NCI-H2171 treated with DMSO at 0.1 percent for 48 hours (cell line): ENCODE data around the gene SMYD4.
"Not testable (repeated sequence)": the region's sequence is repeated elsewhere in the genome, so short reads cannot be mapped to it uniquely, and the experiment has no call there.

ENCODE experiments used
- DNase-seq: peaks from one replicate; lab custom pipeline; 2025; lab: John Stamatoyannopoulos, UW

Gene SMYD4

DNA sequence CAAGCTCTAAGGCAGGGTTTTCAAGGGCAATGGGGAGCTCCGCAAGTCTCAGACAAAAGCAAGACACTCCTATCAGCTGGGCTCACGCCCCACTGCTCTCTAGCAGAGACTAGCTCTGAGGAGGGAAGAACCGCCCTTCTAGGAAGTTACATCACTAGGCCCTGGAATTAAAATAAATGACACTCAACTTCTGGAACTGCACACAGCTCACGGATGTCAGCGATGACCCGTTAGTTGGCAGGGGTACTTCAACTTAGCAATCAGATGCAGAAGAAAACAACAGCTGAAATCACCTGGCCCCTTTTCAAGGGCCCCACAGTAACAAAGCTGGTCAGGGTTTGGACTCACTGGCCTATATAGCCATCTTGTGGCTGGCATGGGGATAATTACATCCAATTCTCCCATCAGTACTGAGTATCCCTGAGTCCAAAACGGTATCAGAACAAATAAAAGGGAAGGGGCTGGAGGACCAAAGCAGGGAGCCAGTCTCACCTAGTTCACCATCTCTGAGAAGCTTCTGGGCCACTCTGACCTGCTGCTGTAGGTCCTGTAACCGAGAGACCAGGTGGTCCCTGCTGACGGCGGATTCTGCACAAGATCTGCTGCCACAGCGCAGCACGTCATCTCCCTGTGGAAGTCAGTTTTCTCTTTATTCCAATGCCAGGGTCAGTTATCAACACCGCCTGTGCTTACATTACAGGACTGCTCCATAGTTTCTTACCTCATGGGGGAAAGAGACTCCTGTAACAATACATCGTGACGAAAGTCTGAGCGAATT, 45.7 kb downstream of the SMYD4 start:
- DNase-seq = peak; percentile 45

DNA sequence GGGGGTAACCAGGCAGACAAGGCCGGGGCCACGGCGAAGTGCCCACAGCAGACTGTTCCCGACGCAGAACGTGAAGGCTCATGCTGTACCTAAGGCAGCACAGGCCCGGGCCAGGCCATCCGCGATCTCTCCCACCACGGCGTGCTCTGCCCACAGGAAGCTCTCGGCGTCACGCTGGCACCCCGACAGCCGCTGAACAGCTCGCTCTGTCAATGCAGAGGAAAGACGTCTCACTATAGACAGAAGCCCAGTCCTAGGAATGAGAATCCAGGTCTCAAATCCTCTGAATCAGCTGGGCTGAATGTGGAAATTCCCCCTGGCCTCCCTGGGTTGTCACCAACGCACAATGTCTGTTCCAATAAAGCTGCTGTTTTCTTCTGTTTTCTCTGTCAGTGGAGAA, 46.4 kb downstream of the SMYD4 start:
- no peak for DNase-seq

DNA sequence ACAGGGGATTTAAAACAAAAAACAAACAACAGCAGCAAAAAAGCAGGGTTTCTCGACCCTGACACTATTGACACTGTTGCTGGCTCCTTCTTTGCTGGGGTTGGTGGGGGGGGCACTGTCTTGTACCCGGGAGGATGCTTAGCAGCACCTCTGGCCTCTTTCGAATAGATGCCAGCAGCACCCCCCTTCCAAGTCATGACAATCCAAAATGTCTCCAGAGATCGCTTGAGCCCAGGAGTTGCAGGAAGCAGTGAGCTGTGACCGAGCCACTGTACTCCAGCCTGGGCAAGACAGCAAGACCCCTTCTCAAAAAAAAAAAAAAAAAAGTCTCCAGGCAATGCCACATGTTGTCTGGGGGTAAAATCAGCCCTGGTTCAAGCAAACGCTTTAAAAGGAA, 47.5 kb downstream of the SMYD4 start:
- DNase-seq = no peak

DNA sequence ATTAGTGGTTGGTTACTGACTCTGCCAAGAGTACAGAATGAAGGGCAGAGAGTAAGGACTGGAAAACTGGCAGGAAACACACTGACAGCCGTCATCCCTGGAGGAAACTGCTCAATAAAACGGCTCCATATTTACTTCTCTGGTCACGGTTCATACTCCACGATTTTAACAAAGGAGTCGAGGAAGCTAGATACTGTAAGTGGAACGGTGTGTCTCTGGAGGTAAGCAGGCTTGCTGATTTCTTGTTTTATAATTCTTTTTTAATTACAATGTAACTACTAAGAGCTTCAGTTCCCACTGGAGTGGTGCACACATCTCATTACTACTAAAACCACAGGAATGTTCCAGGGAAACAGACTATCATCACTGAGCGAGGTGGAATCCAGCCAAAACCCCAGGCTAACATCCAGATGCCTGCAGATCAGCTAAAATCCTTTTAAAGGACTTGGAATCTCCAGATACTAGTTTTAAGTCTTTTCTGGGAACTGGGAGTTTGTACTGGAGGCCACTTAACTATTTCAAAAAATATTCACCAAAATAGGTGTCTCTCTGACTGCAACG, 50.1 kb downstream of the SMYD4 start:
- no peak for DNase-seq

DNA sequence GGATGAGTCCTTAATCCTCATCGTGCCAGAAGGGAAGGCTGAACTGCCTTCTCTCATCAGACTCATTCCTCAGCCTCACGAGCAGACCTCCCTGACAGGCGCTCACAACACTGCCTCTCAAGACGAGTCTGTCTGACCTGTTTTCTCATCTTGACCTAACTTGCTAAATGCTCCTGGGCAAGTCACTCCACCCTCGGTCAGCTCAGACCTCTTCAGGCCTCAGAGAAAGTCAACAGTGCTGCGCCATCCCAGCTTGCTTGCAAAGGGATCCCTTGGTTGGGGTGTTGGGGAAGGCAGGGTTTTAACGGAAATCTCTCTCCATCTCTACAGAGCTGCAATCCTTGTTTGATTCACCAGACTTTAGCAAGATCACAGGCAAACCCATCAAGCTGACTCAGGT, 52.8 kb downstream of the SMYD4 start:
- no peak for DNase-seq

DNA sequence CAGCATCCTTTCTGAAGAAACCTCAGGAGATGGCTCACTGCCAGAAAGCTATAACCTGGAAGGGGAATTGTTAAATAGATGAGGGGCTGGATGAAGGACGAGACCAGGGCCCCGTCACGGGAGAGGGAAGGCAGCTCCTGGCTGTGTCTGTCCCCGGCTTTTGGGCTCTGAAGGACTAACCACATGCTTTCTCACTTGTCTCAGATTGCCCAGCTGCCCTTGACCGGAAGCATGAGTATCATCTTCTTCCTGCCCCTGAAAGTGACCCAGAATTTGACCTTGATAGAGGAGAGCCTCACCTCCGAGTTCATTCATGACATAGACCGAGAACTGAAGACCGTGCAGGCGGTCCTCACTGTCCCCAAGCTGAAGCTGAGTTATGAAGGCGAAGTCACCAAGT, 53.4 kb downstream of the SMYD4 start:
- DNase-seq = peak; percentile 72

DNA sequence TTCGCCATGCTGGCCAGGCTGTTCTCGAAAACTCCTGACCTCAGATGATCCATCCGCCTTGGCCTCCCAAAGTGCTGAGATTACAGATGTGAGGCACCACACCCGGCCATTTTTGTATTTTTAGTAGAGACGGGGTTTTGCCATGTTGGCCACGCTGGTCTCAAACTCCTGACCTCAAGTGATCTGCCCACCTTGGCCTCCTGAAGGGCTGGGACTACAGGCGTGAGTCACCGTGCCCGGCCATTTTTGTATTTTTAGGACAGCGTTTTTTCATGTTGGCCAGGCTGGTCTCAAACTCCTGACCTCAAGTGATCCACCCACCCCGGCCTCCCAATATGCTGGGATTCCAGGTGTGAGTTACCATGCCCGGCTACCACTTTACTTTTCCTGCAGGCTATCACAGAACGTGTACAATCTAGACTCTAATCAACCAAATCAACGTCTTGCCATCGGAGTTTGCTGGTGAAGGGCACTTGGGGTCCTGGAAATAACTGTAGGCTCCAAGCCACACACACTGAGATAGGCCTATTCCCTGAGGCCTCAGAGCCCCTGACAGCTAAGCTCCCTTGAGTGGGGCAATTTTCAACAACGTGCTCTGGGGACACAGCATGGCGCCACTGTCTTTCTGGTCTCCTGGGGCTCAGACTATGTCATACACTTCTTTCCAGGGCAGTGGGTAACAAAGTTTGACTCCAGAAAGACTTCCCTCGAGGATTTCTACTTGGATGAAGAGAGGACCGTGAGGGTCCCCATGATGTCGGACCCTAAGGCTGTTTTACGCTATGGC, 55.1 kb downstream of the SMYD4 start:
- DNase-seq = no peak

DNA sequence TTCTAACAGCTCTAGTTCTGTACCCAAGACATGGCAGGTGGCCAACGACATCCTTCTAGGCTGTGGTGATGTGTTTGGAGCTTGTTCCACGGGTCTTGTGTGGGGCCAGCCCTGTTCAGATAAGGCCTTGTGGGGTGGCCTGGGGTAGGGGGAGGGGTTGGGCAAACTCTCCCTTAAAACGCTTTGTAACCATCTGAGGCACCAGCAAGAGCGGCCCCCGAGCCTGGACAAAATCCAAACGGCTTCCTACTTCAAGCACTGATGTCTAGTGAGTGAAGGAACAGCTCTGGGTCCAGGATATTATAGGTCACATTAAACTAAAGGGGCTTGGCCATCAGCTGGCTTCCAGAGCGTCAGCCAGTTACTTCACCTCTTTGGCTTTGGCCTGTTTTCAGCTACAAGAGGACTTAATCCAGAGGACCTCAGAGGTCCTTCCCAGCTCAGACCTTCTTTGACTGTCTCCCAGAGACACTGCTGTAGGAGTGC, 56.0 kb downstream of the SMYD4 start:
- DNase-seq = no peak

DNA sequence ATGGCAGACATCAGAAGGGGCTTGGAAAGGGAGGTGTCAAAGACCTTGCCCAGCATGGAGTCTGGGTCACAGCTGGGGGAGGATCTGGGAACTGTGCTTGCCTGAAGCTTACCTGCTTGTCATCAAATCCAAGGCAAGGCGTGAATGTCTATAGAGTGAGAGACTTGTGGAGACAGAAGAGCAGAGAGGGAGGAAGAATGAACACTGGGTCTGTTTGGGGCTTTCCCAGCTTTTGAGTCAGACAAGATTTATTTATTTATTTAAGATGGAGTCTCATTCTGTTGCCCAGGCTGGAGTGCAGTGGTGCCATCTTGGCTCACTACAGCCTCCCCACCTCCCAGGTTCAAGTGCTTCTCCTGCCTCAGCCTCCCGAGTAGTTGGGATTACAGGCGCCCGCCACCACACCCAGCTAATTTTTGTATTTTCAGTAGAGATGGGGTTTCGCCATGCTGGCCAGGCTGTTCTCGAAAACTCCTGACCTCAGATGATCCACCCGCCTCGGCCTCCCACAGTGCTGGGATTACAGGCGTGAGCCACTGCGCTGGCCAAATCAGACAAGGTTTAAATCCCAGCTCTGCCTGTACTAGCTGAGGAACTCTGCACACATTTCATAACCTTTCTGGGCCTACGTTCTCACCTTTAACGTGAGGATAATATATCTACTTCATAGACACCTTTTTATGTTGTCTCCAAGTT, 56.6 kb downstream of the SMYD4 start:
- not testable (repeated sequence) for DNase-seq

DNA sequence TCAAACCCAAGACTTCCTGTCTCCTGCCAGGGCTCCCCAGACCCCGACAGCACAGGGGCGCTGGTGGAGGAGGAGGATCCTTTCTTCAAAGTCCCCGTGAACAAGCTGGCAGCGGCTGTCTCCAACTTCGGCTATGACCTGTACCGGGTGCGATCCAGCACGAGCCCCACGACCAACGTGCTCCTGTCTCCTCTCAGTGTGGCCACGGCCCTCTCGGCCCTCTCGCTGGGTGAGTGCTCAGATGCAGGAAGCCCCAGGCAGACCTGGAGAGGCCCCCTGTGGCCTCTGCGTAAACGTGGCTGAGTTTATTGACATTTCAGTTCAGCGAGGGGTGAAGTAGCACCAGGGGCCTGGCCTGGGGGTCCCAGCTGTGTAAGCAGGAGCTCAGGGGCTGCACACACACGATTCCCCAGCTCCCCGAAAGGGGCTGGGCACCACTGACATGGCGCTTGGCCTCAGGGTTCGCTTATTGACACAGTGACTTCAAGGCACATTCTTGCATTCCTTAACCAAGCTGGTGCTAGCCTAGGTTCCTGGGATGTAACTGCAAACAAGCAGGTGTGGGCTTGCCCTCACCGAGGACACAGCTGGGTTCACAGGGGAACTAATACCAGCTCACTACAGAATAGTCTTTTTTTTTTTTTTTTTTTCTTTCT, 59.8 kb downstream of the SMYD4 start:
- peak; percentile 99 for DNase-seq

DNA sequence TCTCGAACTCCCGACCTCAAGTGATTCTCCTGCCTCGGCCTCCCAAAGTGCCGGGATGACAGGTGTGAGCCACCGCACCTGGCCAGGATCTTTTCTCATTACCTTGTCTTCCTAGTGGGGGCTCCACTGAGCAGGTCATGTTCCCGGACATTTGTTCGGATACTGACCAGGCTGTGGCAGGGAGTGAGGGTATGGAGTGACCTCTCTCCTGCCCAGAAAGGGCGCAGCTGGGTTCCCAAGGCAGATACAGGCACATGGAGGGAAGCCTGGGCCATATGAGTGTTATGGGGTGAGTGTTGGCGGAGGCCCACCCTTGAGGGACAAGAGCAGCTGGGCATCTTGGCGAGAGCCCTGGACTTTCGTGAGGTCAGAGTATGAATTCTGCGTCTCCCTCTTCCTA, 62.3 kb downstream of the SMYD4 start:
- DNase-seq = no peak

DNA sequence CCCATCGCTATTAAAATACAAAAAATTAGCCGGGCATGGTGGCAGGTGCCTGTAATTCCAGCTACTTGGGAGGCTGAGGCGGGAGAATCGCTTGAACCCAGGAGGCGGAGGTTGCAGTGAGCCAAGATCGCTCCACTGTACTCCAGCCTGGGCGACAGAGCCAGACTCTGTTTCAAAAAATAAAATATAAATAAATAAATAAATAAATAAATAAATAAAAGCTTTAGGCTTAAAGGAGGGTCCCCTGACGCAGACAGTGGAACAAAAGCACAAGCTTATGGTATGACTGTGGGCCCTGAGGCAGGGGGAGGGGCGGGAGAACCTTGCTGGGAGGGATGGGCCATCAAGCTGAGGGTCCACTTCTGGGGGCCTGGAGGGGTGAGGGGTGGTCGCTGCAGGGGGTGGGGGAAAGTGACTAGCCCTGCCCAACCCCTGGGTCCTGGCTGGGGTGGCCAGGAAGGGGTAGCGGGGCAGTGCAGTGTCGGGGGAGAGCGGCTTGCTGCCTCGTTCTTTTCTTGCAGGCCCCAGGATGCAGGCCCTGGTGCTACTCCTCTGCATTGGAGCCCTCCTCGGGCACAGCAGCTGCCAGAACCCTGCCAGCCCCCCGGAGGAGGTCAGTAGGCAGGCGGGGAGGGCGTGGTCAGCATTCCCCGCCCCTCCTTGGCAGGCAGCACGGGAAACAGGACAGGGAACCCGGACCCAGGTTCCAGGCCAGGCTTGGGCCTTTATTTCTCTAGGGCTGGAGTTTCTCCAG, 63.1 kb downstream of the SMYD4 start:
- DNase-seq = no peak

DNA sequence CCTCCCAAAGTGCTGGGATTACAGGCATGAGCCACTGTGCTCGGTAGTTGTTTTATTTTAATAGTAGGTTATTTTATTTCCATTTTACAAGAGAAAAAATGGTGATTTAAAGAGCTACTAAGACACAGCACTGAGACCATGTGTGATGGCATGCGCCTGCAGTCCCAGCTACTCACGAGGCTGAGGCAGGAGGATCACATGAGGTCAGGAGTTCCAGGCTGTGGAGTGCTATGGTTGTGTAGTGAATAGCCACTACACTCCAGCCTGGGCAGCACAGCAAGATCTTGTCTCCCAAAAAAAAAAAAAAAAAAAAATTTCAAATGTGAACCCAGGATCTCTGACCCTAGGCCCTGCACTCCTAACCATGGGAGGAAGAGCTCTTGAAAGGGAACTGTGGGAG, 64.1 kb downstream of the SMYD4 start:
- no peak for DNase-seq

DNA sequence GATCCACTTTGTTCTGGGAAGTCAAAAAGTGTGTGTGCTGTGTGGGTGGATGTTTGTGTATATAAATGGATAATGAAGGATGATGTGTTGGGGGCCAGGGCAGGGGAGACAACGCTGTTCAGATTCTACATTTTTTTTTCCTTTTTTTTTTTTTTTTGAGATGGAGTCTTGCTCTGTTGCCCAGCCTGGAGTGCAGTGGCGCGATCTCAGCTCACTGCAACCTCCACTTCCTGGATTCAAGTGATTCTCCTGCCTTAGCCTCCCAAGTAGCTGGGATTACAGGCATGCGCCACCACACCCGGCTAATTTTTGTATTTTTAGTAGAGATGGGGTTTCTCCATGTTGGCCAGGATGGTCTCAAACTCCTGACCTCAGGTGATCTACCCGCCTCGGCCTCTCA, 65.0 kb downstream of the SMYD4 start:
- DNase-seq = not testable (repeated sequence)

DNA sequence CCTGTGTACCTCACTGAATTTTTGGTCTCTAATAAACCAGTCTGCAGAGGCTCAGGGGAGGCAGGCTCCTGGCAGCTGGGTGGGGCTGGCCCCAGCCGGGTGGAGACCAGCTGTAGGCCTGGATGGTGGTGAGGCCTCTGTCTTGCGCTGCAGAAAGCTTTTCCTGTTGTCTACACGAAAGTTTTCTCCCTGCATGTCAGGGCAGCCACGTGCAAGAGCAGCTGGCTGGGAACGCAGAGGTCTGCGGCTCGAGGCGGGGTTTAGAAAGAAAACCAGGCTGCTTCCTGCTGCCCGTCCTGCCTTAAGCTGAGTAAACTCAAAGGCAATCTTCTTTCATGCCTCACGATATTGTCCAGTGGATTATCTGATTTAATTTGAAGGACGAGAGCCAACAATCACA, 65.4 kb downstream of the SMYD4 start:
- DNase-seq = peak; percentile 60

DNA sequence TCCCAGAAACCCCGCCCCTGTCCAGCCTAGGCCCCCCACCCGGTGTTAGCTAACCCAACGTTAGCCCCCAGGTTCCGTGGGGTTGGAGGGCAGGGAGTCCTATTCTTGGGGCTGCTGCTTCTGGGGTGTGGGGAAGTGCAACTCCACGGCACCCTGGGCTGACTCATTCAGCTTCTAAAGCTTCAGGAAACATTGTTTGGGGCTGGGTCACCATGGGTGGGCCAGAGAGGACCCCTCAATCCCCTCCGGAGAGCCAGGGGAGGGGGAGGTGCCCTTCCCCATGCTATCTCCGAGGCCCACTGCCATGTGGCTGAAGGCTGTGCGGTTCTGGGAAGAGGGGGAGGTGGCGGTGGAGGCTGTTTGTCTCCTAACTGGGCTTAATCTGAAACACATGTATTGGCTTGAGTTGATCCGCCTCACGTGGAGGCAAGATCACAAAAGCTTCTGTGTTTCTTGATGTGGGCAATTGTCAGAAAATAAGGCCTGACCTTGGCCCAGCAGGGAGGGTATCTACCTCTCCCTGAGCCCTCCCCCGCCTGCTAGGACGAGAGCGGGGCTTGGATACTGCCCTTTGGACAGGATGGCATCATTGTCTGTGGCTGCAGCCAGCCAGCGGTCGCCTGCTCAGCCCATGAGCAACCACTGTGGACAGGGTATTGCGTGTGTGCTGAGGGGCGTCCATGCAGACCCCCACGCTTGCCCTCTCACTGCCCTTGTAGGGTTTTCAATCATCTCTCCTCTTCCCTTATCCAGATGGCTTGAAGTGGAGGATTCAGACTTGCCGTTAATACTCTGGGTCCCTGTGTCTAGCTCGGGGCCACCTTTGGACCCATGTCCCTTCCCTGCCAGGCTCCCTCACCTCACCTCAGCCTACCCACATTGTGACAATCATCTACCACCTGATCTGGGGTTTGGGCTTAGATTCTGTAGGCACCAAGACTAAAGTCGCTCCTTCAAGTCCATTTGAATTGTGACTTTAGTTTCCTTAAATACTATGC, 66.5 kb downstream of the SMYD4 start:
- DNase-seq = no peak

DNA sequence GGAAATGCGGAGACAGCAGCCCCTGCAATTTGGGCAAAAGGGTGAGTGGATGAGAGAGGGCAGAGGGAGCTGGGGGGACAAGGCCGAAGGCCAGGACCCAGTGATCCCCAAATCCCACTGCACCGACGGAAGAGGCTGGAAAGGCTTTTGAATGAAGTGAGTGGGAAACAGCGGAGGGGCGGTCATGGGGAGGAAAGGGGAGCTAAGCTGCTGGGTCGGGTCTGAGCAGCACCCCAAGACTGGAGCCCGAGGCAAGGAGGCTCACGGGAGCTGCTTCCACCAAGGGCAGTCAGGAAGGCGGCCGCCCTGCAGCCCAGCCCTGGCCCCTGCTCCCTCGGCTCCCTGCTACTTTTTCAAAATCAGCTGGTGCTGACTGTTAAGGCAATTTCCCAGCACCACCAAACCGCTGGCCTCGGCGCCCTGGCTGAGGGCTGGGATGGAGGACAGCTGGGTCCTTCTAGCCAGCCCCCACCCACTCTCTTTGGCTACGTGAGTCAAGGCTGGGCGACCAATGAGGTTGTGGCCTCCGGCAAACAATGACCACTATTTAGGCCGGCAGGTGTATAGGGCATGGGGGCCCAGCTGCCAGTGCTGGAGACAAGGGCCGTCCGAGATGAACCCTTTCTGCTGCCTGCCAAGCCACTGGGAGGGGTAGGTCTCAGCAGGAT, 67.3 kb downstream of the SMYD4 start:
- DNase-seq = no peak

DNA sequence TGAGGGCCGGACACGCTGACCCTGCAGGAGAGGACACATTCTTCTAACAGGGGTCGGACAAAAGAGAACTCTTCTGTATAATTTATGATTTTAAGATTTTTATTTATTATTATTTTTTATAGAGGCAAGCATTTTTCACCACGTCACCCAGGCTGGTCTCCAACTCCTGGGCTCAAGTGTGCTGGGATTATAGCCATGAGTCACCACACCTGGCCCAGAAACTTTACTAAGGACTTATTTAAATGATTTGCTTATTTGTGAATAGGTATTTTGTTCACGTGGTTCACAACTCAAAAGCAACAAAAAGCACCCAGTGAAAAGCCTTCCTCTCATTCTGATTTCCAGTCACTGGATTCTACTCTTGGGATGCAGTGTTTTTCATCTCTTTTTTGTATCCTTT, 70.2 kb downstream of the SMYD4 start:
- no peak for DNase-seq

DNA sequence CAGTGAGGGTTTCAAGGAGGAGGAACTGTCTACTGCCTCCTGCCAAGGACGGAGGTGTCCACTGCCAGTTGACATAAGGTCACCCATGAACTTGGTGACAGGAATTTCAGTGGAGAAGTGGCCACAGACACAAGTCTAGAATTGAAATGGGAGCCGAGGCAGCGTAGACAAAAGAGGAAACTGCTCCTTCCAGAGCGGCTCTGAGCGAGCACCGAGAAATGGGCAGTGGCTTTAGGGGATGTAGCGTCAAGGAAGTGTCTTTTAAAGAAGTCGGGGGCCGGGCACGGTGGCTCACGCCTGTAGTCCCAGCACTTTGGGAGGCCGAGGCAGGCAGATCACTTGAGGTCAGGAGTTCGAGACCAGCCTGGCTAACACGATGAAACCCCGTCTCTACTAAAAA, 70.9 kb downstream of the SMYD4 start:
- DNase-seq = no peak
